Liver (tissue), 9 donors: ENCODE measurements around the gene DDOST. TPM values are rescaled to one million over a fixed set of nuclear protein-coding genes. Genes with fewer than 3 reads are reported as not detected.

Experiments
- DNase-seq: peaks from one replicate; pipeline ENCODE4 v3.0.0-alpha.2; 2017; ENCODE audit warnings: low spot score
- H3K27ac ChIP-seq, 2 donors: one replicate each; pipeline ENCODE4 v1.7.0; 2013; ENCODE audit warnings: inconsistent platforms in 2 of 2, low read length in 2 of 2, control low read depth in 1 of 2, low read depth in 1 of 2, mild to moderate bottlenecking in 1 of 2
- H3K27me3 ChIP-seq, 4 donors: one replicate each; pipeline versions ENCODE4 v1.6.1 to v1.7.0; 2013; ENCODE audit warnings: low read length in 3 of 4, inconsistent platforms in 1 of 4, mild to moderate bottlenecking in 1 of 4, moderate library complexity in 1 of 4; ENCODE audit not compliant: control insufficient read depth in 4 of 4, insufficient read depth in 4 of 4
- H3K36me3 ChIP-seq, 4 donors: one replicate each; pipeline versions ENCODE4 v1.6.1 to v1.7.0; 2013; ENCODE audit warnings: low read length in 3 of 4, mild to moderate bottlenecking in 3 of 4, low read depth in 1 of 4, moderate library complexity in 1 of 4; ENCODE audit not compliant: control insufficient read depth in 4 of 4, insufficient read depth in 3 of 4
- H3K4me1 ChIP-seq, 4 donors: one replicate each; pipeline versions ENCODE4 v1.6.1 to v1.7.0; 2013; ENCODE audit warnings: low read length in 3 of 4, mild to moderate bottlenecking in 3 of 4, moderate library complexity in 1 of 4; ENCODE audit not compliant: control insufficient read depth in 4 of 4, insufficient read depth in 4 of 4
- H3K4me3 ChIP-seq, 3 donors: one replicate each; pipeline versions ENCODE4 v1.6.1 to v1.7.0; 2013; ENCODE audit warnings: low read length in 3 of 3, control low read depth in 1 of 3, low read depth in 1 of 3, mild to moderate bottlenecking in 1 of 3
- H3K9ac ChIP-seq, 2 donors: one replicate each; pipeline ENCODE4 v1.7.0; 2013; ENCODE audit warnings: low read length in 2 of 2, mild to moderate bottlenecking in 2 of 2, moderate library complexity in 2 of 2, control low read depth in 1 of 2, low read depth in 1 of 2
- H3K9me3 ChIP-seq, 4 donors: one replicate each; pipeline versions ENCODE4 v1.6.1 to v1.7.0; 2013; ENCODE audit warnings: low read length in 3 of 4; ENCODE audit not compliant: control insufficient read depth in 4 of 4
- ATF3 ChIP-seq: IDR thresholded peaks from 2 replicates; pipeline ENCODE4 v1.6.1; 2016; ENCODE audit warnings: antibody characterized with exemption
- EGR1 ChIP-seq, 2 donors: IDR thresholded peaks; 2 replicates each; pipeline ENCODE4 v1.6.1; 2016 to 2018; ENCODE audit warnings: antibody characterized with exemption in 2 of 2, low read depth in 2 of 2
- FOXA1 ChIP-seq: IDR thresholded peaks from 2 replicates; pipeline ENCODE4 v1.6.1; 2016; ENCODE audit warnings: antibody characterized with exemption
- FOXA2 ChIP-seq: IDR thresholded peaks from 2 replicates; pipeline ENCODE4 v1.6.1; 2016; ENCODE audit warnings: antibody characterized with exemption
- GABPA ChIP-seq, 2 donors: IDR thresholded peaks in 1 of 2; conservative IDR thresholded peaks in 1 of 2; 2 replicates each; pipeline ENCODE4 v1.6.1; 2016; ENCODE audit warnings: antibody characterized with exemption in 2 of 2, mild to moderate bottlenecking in 1 of 2, moderate library complexity in 1 of 2
- JUND ChIP-seq, 2 donors: IDR thresholded peaks; 2 replicates each; pipeline ENCODE4 v1.6.1; 2016; ENCODE audit warnings: antibody characterized with exemption in 2 of 2
- NR2F2 ChIP-seq: IDR thresholded peaks from 2 replicates; pipeline ENCODE4 v1.6.1; 2016; ENCODE audit warnings: antibody characterized with exemption
- RAD21 ChIP-seq, 2 donors: IDR thresholded peaks; 2 replicates each; pipeline ENCODE4 v1.6.1; 2016; ENCODE audit warnings: antibody characterized with exemption in 2 of 2, mild to moderate bottlenecking in 2 of 2
- REST ChIP-seq: IDR thresholded peaks from 2 replicates; pipeline ENCODE4 v1.6.1; 2016; ENCODE audit warnings: antibody characterized with exemption, mild to moderate bottlenecking
- RXRA ChIP-seq, 2 donors: IDR thresholded peaks; 2 replicates each; pipeline ENCODE4 v1.6.1; 2017 to 2018; ENCODE audit warnings: antibody characterized with exemption in 2 of 2, mild to moderate bottlenecking in 1 of 2
- SP1 ChIP-seq: IDR thresholded peaks from 2 replicates; pipeline ENCODE4 v1.6.1; 2018; ENCODE audit warnings: antibody characterized with exemption, mild to moderate bottlenecking
- TAF1 ChIP-seq: conservative IDR thresholded peaks from 2 replicates; pipeline ENCODE4 v1.6.1; 2016; ENCODE audit warnings: antibody characterized with exemption, mild to moderate bottlenecking
- YY1 ChIP-seq: IDR thresholded peaks from 2 replicates; pipeline ENCODE4 v1.6.1; 2016; ENCODE audit warnings: antibody characterized with exemption, mild to moderate bottlenecking
- ZBTB33 ChIP-seq: IDR thresholded peaks from 2 replicates; pipeline ENCODE4 v1.6.1; 2016; ENCODE audit warnings: antibody characterized with exemption
- WGBS: extraction: QIAGEN DNeasy Blood & Tissue Kit; methylation state at CpG from one replicate; pipeline ENCODE4 v1.1.7; 2013; 5-methylcytosine and 5-hydroxymethylcytosine counted together
- polyA plus RNA-seq, 2 donors: library from polyadenylated mRNA; stranded (reverse) in 1 of 2; unstranded in 1 of 2; fragments of 200-250 nt in 1 of 2; fragments of >200 nt in 1 of 2; fragmentation: Nextera tagmentation in 1 of 2; extraction: Ambion mirVana in 1 of 2; gene quantifications; one replicate each; pipeline versions ENCODE4 v1.2.1 to v1.2.3, GENCODE V29; 2013 to 2015
- total RNA-seq, 2 donors: library from RNA; depleted of rRNA; stranded (reverse); fragments of >200 nt; gene quantifications; one replicate each; pipeline ENCODE4 v1.2.3, GENCODE V29; 2014
- TF ChIP-seq, protein P1 (sequence below): IDR thresholded peaks from 2 replicates; pipeline ENCODE4 v1.6.1; 2016; ENCODE audit warnings: antibody characterized with exemption
- TF ChIP-seq, protein P2 (sequence below): fragments of 150-350 bp; IDR thresholded peaks from 2 replicates; pipeline ENCODE4 v1.5.1; 2017; ENCODE audit warnings: improper control_type of control experiment, low read depth, low read length; ENCODE audit not compliant: missing input control
- donor health status: healthy.
- donor health status: healthy.
- donor health status: healthy.
- donor health status: healthy.
- donor health status: healthy.

DDOST gene
- total and polyA plus RNA-seq, 4 donors = 70.2 to 193 (median 164) TPM

DNA sequence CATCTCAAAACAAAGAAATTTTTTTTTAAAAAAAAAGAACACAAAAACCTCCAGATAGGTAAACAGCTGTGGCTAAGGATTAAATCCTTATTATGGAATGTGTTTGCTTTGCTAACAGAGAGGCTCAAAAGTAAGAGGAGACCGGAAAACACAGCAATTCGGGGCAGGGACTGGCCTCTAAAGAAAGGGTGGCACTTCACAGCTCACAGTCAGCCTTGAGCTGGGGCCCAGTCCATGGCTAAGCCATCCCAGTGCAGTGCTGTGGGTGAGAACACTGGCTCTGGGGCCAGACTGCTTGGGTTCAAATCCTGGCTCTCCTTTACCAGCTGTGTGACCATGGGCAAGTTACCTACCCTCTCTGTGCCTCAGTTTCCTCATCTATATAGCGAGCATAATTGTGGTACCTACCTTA, 28.5 kb upstream of the DDOST start:
- no peak overlapping the region for H3K27ac ChIP-seq
- 74% methylated on average over 3 of the region's 3 CpGs for WGBS
- no peak overlapping the region for H3K4me3 ChIP-seq
- no peak for TF ChIP-seq ATF3
- TF ChIP-seq GABPA (IDR thresholded peaks at IDR 0.05 in 1 of 2, conservative IDR thresholded peaks at IDR 0.05 in 1 of 2) = no peak
- TF ChIP-seq TAF1 = no peak
- TF ChIP-seq EGR1 (IDR thresholded peaks at IDR 0.05; ENCODE audit: low read depth in 2 of 2) = no peak
- no peak for TF ChIP-seq NR2F2
- TF ChIP-seq, protein P1, sequence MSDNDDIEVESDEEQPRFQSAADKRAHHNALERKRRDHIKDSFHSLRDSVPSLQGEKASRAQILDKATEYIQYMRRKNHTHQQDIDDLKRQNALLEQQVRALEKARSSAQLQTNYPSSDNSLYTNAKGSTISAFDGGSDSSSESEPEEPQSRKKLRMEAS = no peak
- TF ChIP-seq FOXA2 = no peak
- TF ChIP-seq, protein P2, sequence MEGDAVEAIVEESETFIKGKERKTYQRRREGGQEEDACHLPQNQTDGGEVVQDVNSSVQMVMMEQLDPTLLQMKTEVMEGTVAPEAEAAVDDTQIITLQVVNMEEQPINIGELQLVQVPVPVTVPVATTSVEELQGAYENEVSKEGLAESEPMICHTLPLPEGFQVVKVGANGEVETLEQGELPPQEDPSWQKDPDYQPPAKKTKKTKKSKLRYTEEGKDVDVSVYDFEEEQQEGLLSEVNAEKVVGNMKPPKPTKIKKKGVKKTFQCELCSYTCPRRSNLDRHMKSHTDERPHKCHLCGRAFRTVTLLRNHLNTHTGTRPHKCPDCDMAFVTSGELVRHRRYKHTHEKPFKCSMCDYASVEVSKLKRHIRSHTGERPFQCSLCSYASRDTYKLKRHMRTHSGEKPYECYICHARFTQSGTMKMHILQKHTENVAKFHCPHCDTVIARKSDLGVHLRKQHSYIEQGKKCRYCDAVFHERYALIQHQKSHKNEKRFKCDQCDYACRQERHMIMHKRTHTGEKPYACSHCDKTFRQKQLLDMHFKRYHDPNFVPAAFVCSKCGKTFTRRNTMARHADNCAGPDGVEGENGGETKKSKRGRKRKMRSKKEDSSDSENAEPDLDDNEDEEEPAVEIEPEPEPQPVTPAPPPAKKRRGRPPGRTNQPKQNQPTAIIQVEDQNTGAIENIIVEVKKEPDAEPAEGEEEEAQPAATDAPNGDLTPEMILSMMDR = no peak
- TF ChIP-seq RAD21 (IDR thresholded peaks at IDR 0.05) = no peak
- TF ChIP-seq JUND (IDR thresholded peaks at IDR 0.05) = no peak
- TF ChIP-seq ZBTB33 = no peak
- no peaks in the 10 kb centered on the region for H3K27me3 ChIP-seq
- no peaks in the 10 kb centered on the region for H3K9me3 ChIP-seq
- H3K36me3 ChIP-seq = no peaks in the 10 kb centered on the region
- no peaks in the 10 kb centered on the region for H3K4me1 ChIP-seq
- no peak for DNase-seq
- no peak overlapping the region for H3K9ac ChIP-seq

DNA sequence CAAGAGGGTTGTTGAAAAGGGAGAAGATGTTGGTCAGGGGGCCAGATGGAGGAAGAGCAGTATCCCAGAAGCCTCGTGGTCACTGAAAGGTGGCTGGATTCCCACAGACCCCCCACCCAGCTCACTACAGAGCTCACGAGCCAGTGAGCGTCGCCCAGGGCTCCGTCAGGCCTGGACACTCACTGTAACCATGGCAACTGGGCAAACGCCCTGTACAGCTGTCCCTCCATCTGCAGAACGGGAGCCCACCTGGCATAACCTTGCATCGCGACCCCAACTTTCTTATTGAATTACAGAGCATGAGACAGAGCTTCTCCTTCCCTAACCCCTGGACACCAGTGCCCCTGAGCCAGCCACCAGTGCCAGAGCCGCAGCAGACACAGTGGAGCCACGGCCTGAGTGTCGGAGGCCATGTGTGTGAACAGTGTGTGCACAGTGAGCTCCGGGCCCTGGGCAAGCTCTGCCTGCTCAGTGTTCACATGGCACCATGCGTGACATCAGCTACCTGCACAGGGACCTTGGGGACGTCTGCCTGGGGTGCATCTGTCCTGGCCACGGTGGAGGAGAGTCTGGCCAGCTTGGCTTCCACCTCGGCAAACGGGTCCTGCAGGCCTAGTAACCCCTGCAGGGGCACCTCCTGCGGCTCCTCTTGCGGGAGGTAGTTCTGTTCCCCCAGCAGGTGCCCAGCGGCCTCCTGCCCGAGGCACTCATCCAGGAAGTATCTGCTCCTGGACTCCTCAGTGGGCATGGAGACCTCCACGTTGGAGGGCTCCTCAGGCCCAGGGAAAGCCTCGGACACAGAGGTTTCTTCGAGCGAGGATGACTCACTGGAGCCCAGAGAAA, 25.9 kb upstream of the DDOST start:
- Histone ChIP-seq H3K4me1 (no peaks in the 10 kb centered on the region), H3K9ac (no peak overlapping the region), H3K36me3 (no peaks in the 10 kb centered on the region), H3K4me3 (no peak overlapping the region), H3K27ac (no peak overlapping the region), H3K27me3 (no peaks in the 10 kb centered on the region), H3K9me3 (no peaks in the 10 kb centered on the region)
- 89% methylated on average over 26 of the region's 26 CpGs for WGBS
- TF ChIP-seq GABPA (IDR thresholded peaks at IDR 0.05 in 1 of 2, conservative IDR thresholded peaks at IDR 0.05 in 1 of 2) (no peak), ZBTB33 (no peak), FOXA1 (no peak), JUND (IDR thresholded peaks at IDR 0.05) (no peak), RAD21 (IDR thresholded peaks at IDR 0.05) (no peak), YY1 (no peak), SP1 (no peak), REST (no peak), TAF1 (no peak), RXRA (IDR thresholded peaks at IDR 0.05) (no peak), EGR1 (IDR thresholded peaks at IDR 0.05; ENCODE audit: low read depth in 2 of 2) (no peak), ATF3 (no peak)
- TF ChIP-seq, protein P1 = no peak
- DNase-seq = no peak
